Esophagus squamous epithelium (tissue), 5 donors: ENCODE results near the gene PRELID3B. TPM values are rescaled to one million over a fixed set of nuclear protein-coding genes. Genes with fewer than 3 reads are reported as not detected.

Source experiments
- DNase-seq: peaks from one replicate; lab custom pipeline; 2025; lab: John Stamatoyannopoulos, UW
- H3K27ac ChIP-seq, 4 donors: fragments of 200-600 bp; sonication (generic); one replicate each; pipeline ENCODE4 v1.5.1; 2016 to 2019; ENCODE audit warnings: mild to moderate bottlenecking in 1 of 4
- H3K27me3 ChIP-seq, 4 donors: fragments of 200-600 bp; sonication (generic); 1 replicate in 3 of 4; 2 replicates in 1 of 4; pipeline versions ENCODE4 v1.5.1 to v1.6.0; 2017 to 2021; ENCODE audit warnings: antibody characterized with exemption in 1 of 4
- H3K36me3 ChIP-seq, 3 donors: fragments of 200-600 bp; sonication (generic); one replicate each; pipeline ENCODE4 v1.5.1; 2016 to 2019
- H3K4me1 ChIP-seq, 3 donors: fragments of 200-600 bp; sonication (generic); one replicate each; pipeline ENCODE4 v1.5.1; 2017 to 2019
- H3K4me3 ChIP-seq, 4 donors: fragments of 200-600 bp; sonication (generic); 1 replicate in 3 of 4; 2 replicates in 1 of 4; pipeline ENCODE4 v1.5.1; 2016 to 2019; ENCODE audit warnings: mild to moderate bottlenecking in 2 of 4, moderate library complexity in 1 of 4
- H3K9me3 ChIP-seq, 3 donors: fragments of 200-600 bp; sonication (generic); one replicate each; pipeline ENCODE4 v1.5.1; 2016 to 2019
- CTCF ChIP-seq, 6 experiments: fragments of 450-650 bp in 4 of 6; fragments of 200-600 bp in 2 of 6; sonication (generic) in 2 of 6; IDR thresholded peaks; one replicate each; pipeline ENCODE4 v1.5.1; 2016 to 2019; ENCODE audit warnings: antibody characterized with exemption in 6 of 6, mild to moderate bottlenecking in 4 of 6, moderate library complexity in 4 of 6
- POLR2A ChIP-seq, 4 donors: fragments of 450-650 bp; IDR thresholded peaks; one replicate each; pipeline ENCODE4 v1.6.1; 2017; ENCODE audit warnings: antibody characterized with exemption in 4 of 4, mild to moderate bottlenecking in 4 of 4, moderate library complexity in 3 of 4
- WGBS, 2 donors: methylation state at CpG; one replicate each; pipeline ENCODE4 v1.1.5; 2018; 5-methylcytosine and 5-hydroxymethylcytosine counted together
- intact Hi-C: fragments of 100-400 bp; cut with DNase I; formaldehyde crosslinking; loops from one replicate; pipeline ENCODE4 v1.15.0; 2022
- total RNA-seq, 4 donors: library from RNA; depleted of rRNA; stranded (reverse); fragments of >200 nt; gene quantifications; one replicate each; pipeline ENCODE4 v1.1.0, GENCODE V29; 2016
- donor health status: DM: yes; HTN: yes; CAD: no.

The PRELID3B gene
- total RNA-seq, 4 donors from 2014 or later: 44.7 to 73.1 (median 68.5) TPM

- H3K9me3 ChIP-seq: no peaks in the 10 kb centered on the region
- no peak overlapping the region for H3K27ac ChIP-seq
- peaks cover 0 to 46% (median 0%) of the 10 kb centered on the region in 4 donors for H3K27me3 ChIP-seq
- WGBS, 2 donors: 70 to 77% methylated on average over 4 of the region's 4 CpGs
- no peaks in the 10 kb centered on the region for H3K36me3 ChIP-seq
- peaks cover 0 to 23% (median 0%) of the 10 kb centered on the region in 3 donors for H3K4me1 ChIP-seq
- no peak for DNase-seq
- intact Hi-C loops: no loop called here
- no peak for TF ChIP-seq POLR2A (IDR thresholded peaks at IDR 0.05)
- no peak for TF ChIP-seq CTCF (IDR thresholded peaks at IDR 0.05)
- H3K4me3 ChIP-seq: no peak overlapping the region
Observed at GRCh38 chr20:59075934-59076508, 33.4 kb upstream of the PRELID3B start.

GRCh38 chr20:59074456-59074855 is 31.9 kb upstream of the PRELID3B start:
- 42 to 47% methylated on average over 3 of the region's 3 CpGs for WGBS, 2 donors
- H3K9me3 ChIP-seq: no peaks in the 10 kb centered on the region

GRCh38 chr20:59073582-59073981 is 31.0 kb upstream of the PRELID3B start:
- no peak for DNase-seq
- H3K9me3 ChIP-seq: no peaks in the 10 kb centered on the region
- H3K36me3 ChIP-seq: no peaks in the 10 kb centered on the region
- no peak for TF ChIP-seq POLR2A (IDR thresholded peaks at IDR 0.05)
- no peak for TF ChIP-seq CTCF (IDR thresholded peaks at IDR 0.05)
- intact Hi-C loops: no loop called here
- no peak overlapping the region for H3K4me3 ChIP-seq
- 100% methylated on average over 1 of the region's 1 CpG for WGBS, 2 donors
- H3K27me3 ChIP-seq: peaks cover 0 to 42% (median 0%) of the 10 kb centered on the region in 4 donors
- peaks cover 0 to 19% (median 0%) of the 10 kb centered on the region in 3 donors for H3K4me1 ChIP-seq
- H3K27ac ChIP-seq: no peak overlapping the region

More at GRCh38 chr20:59074456-59074855, 31.9 kb upstream of the PRELID3B start:
- Histone ChIP-seq H3K4me1 (peaks cover 0 to 19% (median 0%) of the 10 kb centered on the region in 3 donors), H3K27me3 (peaks cover 0 to 46% (median 0%) of the 10 kb centered on the region in 4 donors), H3K27ac (no peak overlapping the region), H3K4me3 (no peak overlapping the region), H3K36me3 (no peaks in the 10 kb centered on the region)
- no peak for TF ChIP-seq POLR2A (IDR thresholded peaks at IDR 0.05)
- intact Hi-C loops: no loop called here
- DNase-seq: no peak

GRCh38 chr20:59071216-59071615 is 28.6 kb upstream of the PRELID3B start:
- DNase-seq: no peak
- WGBS, 2 donors: 13 to 41% methylated on average over 1 of the region's 1 CpG
- Histone ChIP-seq H3K9me3 (no peaks in the 10 kb centered on the region), H3K4me3 (no peak overlapping the region), H3K36me3 (no peaks in the 10 kb centered on the region), H3K4me1 (peaks cover 0 to 5% (median 0%) of the 10 kb centered on the region in 3 donors), H3K27me3 (peaks cover 0 to 23% (median 0%) of the 10 kb centered on the region in 4 donors), H3K27ac (no peak overlapping the region)
- intact Hi-C loops: no loop called here
- TF ChIP-seq CTCF (IDR thresholded peaks at IDR 0.05): no peak
- no peak for TF ChIP-seq POLR2A (IDR thresholded peaks at IDR 0.05)

- Histone ChIP-seq H3K9me3 (no peaks in the 10 kb centered on the region), H3K27ac (no peak overlapping the region), H3K36me3 (no peaks in the 10 kb centered on the region), H3K27me3 (peaks cover 0 to 20% (median 0%) of the 10 kb centered on the region in 4 donors), H3K4me3 (no peak overlapping the region), H3K4me1 (peaks cover 0 to 14% (median 4%) of the 10 kb centered on the region in 3 donors)
- 32 to 47% methylated on average over 2 of the region's 2 CpGs for WGBS, 2 donors
- no peak for TF ChIP-seq POLR2A (IDR thresholded peaks at IDR 0.05)
- TF ChIP-seq CTCF (IDR thresholded peaks at IDR 0.05): no peak
- intact Hi-C loops: no loop called here
- DNase-seq: no peak
Observed at GRCh38 chr20:59069026-59069425, 26.4 kb upstream of the PRELID3B start.
